ENCODE measurements around the gene CD37.
A peak's percentile ranks its signal among the peaks of the same experiment; 100 is the strongest.

The CD37 gene

DNA sequence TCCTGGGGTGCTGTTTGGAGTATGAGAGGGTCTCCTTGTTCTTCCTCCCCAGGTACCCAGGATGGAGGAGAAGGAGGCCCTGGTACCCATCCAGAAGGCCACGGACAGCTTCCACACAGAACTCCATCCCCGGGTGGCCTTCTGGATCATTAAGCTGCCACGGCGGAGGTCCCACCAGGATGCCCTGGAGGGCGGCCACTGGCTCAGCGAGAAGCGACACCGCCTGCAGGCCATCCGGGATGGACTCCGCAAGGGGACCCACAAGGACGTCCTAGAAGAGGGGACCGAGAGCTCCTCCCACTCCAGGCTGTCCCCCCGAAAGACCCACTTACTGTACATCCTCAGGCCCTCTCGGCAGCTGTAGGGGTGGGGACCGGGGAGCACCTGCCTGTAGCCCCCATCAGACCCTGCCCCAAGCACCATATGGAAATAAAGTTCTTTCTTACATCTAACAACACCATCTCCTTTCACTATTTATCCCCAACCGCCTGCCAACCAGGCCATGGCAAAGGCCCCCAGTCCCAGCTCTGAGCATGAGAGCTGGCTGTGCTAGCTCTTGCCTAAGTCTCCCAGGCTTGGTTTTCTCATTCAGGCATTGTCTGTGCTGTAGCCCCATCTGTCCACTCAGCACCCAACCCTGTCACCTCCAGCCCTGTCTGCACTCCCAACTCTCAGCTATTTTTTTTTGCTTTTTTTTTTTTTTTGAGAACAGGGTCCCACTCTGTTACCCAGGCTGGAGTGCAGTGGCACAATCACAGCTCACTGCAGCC is 39.6 kb downstream of the CD37 start:
- no peak for DNase-seq (ENCODE audit: insufficient read length, low spot score)
- no peak for FAIRE-seq
- TF ChIP-seq SPI1 (IDR thresholded peaks at IDR 0.05; ENCODE audit: low read depth, low read length), result no peak
- TF ChIP-seq POU2F2 (IDR thresholded peaks at IDR 0.05; ENCODE audit: low read depth, low read length), result no peak
- no peak for TF ChIP-seq PAX5 (IDR thresholded peaks at IDR 0.05; ENCODE audit: insufficient read depth, low read length, severe bottlenecking)
- no peak for TF ChIP-seq TAF1 (IDR thresholded peaks at IDR 0.05; ENCODE audit: low read depth, low read length)
- TF ChIP-seq POLR2A (IDR thresholded peaks at IDR 0.05; ENCODE audit: low read depth, low read length), result no peak
- TF ChIP-seq POLR2AphosphoS5 (IDR thresholded peaks at IDR 0.05; ENCODE audit: low read depth, low read length), result no peak

GRCh38 chr19:49378512-49378911 is 43.3 kb downstream of the CD37 start:
- DNase-seq (ENCODE audit: insufficient read length, low spot score) (no peak), FAIRE-seq (no peak)
- TF ChIP-seq PAX5 (IDR thresholded peaks at IDR 0.05; ENCODE audit: insufficient read depth, low read length, severe bottlenecking) (no peak), POLR2AphosphoS5 (IDR thresholded peaks at IDR 0.05; ENCODE audit: low read depth, low read length) (no peak), TAF1 (IDR thresholded peaks at IDR 0.05; ENCODE audit: low read depth, low read length) (no peak), POU2F2 (IDR thresholded peaks at IDR 0.05; ENCODE audit: low read depth, low read length) (no peak), POLR2A (IDR thresholded peaks at IDR 0.05; ENCODE audit: low read depth, low read length) (no peak), SPI1 (IDR thresholded peaks at IDR 0.05; ENCODE audit: low read depth, low read length) (no peak)

GRCh38 chr19:49380391-49380790 is 45.2 kb downstream of the CD37 start:
- no peak for DNase-seq (ENCODE audit: insufficient read length, low spot score)
- no peak for TF ChIP-seq POU2F2 (IDR thresholded peaks at IDR 0.05; ENCODE audit: low read depth, low read length)
- TF ChIP-seq POLR2AphosphoS5 (IDR thresholded peaks at IDR 0.05; ENCODE audit: low read depth, low read length), result no peak
- no peak for TF ChIP-seq TAF1 (IDR thresholded peaks at IDR 0.05; ENCODE audit: low read depth, low read length)
- no peak for TF ChIP-seq POLR2A (IDR thresholded peaks at IDR 0.05; ENCODE audit: low read depth, low read length)
- no peak for TF ChIP-seq PAX5 (IDR thresholded peaks at IDR 0.05; ENCODE audit: insufficient read depth, low read length, severe bottlenecking)
- no peak for TF ChIP-seq SPI1 (IDR thresholded peaks at IDR 0.05; ENCODE audit: low read depth, low read length)
- no peak for FAIRE-seq

- FAIRE-seq (no peak), DNase-seq (ENCODE audit: insufficient read length, low spot score) (no peak)
- TF ChIP-seq SPI1 (IDR thresholded peaks at IDR 0.05; ENCODE audit: low read depth, low read length), result no peak
- TF ChIP-seq TAF1 (IDR thresholded peaks at IDR 0.05; ENCODE audit: low read depth, low read length), result no peak
- TF ChIP-seq POU2F2 (IDR thresholded peaks at IDR 0.05; ENCODE audit: low read depth, low read length), result no peak
Measured at GRCh38 chr19:49382639-49383038, 47.4 kb downstream of the CD37 start.

DNA sequence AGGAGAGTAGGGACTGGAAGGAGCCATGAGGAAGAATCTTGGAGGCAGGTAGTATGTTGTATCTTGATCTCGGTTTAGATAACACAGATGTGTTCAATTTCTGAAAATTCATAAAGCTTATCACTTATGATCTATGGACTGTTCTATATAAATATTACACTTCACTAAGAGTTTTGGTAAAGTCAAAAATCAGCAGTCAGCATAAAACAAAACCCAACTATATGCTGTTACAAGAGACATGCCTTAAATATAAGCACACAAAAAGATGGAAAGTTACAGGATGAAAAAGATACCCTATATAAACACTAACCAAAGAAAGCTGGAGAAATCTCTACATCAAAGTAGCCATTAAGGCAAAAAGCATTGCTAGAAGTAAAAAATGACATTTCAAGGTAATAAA is 48.4 kb downstream of the CD37 start:
- no peak for DNase-seq (ENCODE audit: insufficient read length, low spot score)
- TF ChIP-seq POLR2A (IDR thresholded peaks at IDR 0.05; ENCODE audit: low read depth, low read length) (no peak), POLR2AphosphoS5 (IDR thresholded peaks at IDR 0.05; ENCODE audit: low read depth, low read length) (no peak), TAF1 (IDR thresholded peaks at IDR 0.05; ENCODE audit: low read depth, low read length) (no peak), PAX5 (IDR thresholded peaks at IDR 0.05; ENCODE audit: insufficient read depth, low read length, severe bottlenecking) (no peak), POU2F2 (IDR thresholded peaks at IDR 0.05; ENCODE audit: low read depth, low read length) (no peak), SPI1 (IDR thresholded peaks at IDR 0.05; ENCODE audit: low read depth, low read length) (no peak)
- FAIRE-seq, result no peak

GRCh38 chr19:49387936-49388372 is 52.7 kb downstream of the CD37 start, which contains the start of gene KASH5:
TSS of gene KASH5 (plus strand) at chr19:49388249. CDS start at chr19:49390884, 2,635 bp downstream.
- TF ChIP-seq POLR2AphosphoS5 (IDR thresholded peaks at IDR 0.05; ENCODE audit: low read depth, low read length) (0 out of 2 replicates have a peak, but pooled peaks have one; percentile 33), PAX5 (IDR thresholded peaks at IDR 0.05; ENCODE audit: insufficient read depth, low read length, severe bottlenecking) (no peak), TAF1 (IDR thresholded peaks at IDR 0.05; ENCODE audit: low read depth, low read length) (no peak), SPI1 (IDR thresholded peaks at IDR 0.05; ENCODE audit: low read depth, low read length) (no peak), POU2F2 (IDR thresholded peaks at IDR 0.05; ENCODE audit: low read depth, low read length) (no peak), POLR2A (IDR thresholded peaks at IDR 0.05; ENCODE audit: low read depth, low read length) (0 out of 2 replicates have a peak, but pooled peaks have one; percentile 26)
- DNase-seq (ENCODE audit: insufficient read length, low spot score), result peak; percentile 71
- FAIRE-seq, result peak; percentile 86

DNA sequence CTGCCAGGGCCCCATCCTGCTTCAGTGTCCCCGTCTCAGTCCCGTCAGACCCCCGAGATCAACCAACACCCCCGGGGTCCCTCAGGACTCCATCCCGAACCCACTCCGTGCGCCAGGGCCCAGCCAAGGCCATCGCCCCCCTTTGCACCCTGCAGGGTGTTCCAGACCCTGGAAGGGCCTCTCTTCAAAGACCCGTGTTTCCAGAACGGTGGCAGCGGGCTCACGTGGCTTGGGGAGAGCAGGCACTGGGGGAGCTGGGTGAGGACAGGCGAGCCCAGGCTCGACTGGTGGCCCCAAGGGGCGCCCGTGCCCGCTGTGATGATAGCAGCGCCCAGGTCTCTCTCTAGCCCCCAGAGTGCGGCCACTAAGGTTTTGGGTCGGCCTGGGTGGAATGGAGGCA is 54.2 kb downstream of the CD37 start:
- DNase-seq (ENCODE audit: insufficient read length, low spot score) (no peak), FAIRE-seq (no peak)
- TF ChIP-seq PAX5 (IDR thresholded peaks at IDR 0.05; ENCODE audit: insufficient read depth, low read length, severe bottlenecking) (no peak), POU2F2 (IDR thresholded peaks at IDR 0.05; ENCODE audit: low read depth, low read length) (no peak), POLR2AphosphoS5 (IDR thresholded peaks at IDR 0.05; ENCODE audit: low read depth, low read length) (no peak), POLR2A (IDR thresholded peaks at IDR 0.05; ENCODE audit: low read depth, low read length) (no peak), SPI1 (IDR thresholded peaks at IDR 0.05; ENCODE audit: low read depth, low read length) (no peak), TAF1 (IDR thresholded peaks at IDR 0.05; ENCODE audit: low read depth, low read length) (no peak)

Measured in GM12891 (cell line).